ENCODE data around the gene SOX13.
A peak's percentile ranks its signal among the peaks of the same experiment; 100 is the strongest.
"Not testable (repeated sequence)": the region's sequence is repeated elsewhere in the genome, so short reads cannot be mapped to it uniquely, and the experiment has no call there.

The SOX13 gene

GRCh38 chr1:204072931-204073836 is at the start of gene SOX13:
SOX13 (plus strand) TSS chr1:204073115; CDS start chr1:204112916, 39,801 bp downstream.
- DNase-seq (ENCODE audit: low spot score), result peak; percentile 92

- DNase-seq (ENCODE audit: low spot score), result no peak
Measured at GRCh38 chr1:204025917-204026707, 46.8 kb upstream of the SOX13 start.

GRCh38 chr1:204027446-204027845 is 45.5 kb upstream of the SOX13 start:
- no peak for DNase-seq (ENCODE audit: low spot score)

- DNase-seq (ENCODE audit: low spot score), result no peak
Measured at GRCh38 chr1:204029016-204029415, 43.9 kb upstream of the SOX13 start.

GRCh38 chr1:204031098-204031710 is 41.7 kb upstream of the SOX13 start:
- DNase-seq (ENCODE audit: low spot score), result no peak

GRCh38 chr1:204032642-204033235 is 40.2 kb upstream of the SOX13 start:
- no peak for DNase-seq (ENCODE audit: low spot score)

GRCh38 chr1:204033306-204033705 is 39.6 kb upstream of the SOX13 start:
- no peak for DNase-seq (ENCODE audit: low spot score)

- DNase-seq (ENCODE audit: low spot score), result no peak
Measured at GRCh38 chr1:204036882-204037655, 35.8 kb upstream of the SOX13 start.

- DNase-seq (ENCODE audit: low spot score), result no peak
Measured at GRCh38 chr1:204041232-204041767, 31.6 kb upstream of the SOX13 start.

GRCh38 chr1:204041803-204042505 is 31.0 kb upstream of the SOX13 start:
- no peak for DNase-seq (ENCODE audit: low spot score)

- DNase-seq (ENCODE audit: low spot score), result no peak
Measured at GRCh38 chr1:204042516-204042915, 30.4 kb upstream of the SOX13 start.

GRCh38 chr1:204043680-204044079 is 29.2 kb upstream of the SOX13 start:
- DNase-seq (ENCODE audit: low spot score), result no peak

- DNase-seq (ENCODE audit: low spot score), result no peak
Measured at GRCh38 chr1:204044448-204044847, 28.5 kb upstream of the SOX13 start.

GRCh38 chr1:204045430-204045829 is 27.5 kb upstream of the SOX13 start:
- DNase-seq (ENCODE audit: low spot score), result no peak

GRCh38 chr1:204046346-204046745 is 26.6 kb upstream of the SOX13 start:
- DNase-seq (ENCODE audit: low spot score), result no peak

- DNase-seq (ENCODE audit: low spot score), result not testable (repeated sequence)
Measured at GRCh38 chr1:204048796-204049195, 24.1 kb upstream of the SOX13 start.

- no peak for DNase-seq (ENCODE audit: low spot score)
Measured at GRCh38 chr1:204051258-204051657, 21.7 kb upstream of the SOX13 start.

GRCh38 chr1:204051718-204052117 is 21.2 kb upstream of the SOX13 start:
- no peak for DNase-seq (ENCODE audit: low spot score)

GRCh38 chr1:204053893-204054292 is 19.0 kb upstream of the SOX13 start:
- DNase-seq (ENCODE audit: low spot score), result no peak

- DNase-seq (ENCODE audit: low spot score), result no peak
Measured at GRCh38 chr1:204059970-204060369, 12.9 kb upstream of the SOX13 start.

Data from putamen (tissue), 1 donor.